CD4-positive, alpha-beta T cell (primary cell): ENCODE results near the gene GFER. TPM values are rescaled to one million over a fixed set of nuclear protein-coding genes. Genes with fewer than 3 reads are reported as not detected.
"Not testable (repeated sequence)": the region's sequence is repeated elsewhere in the genome, so short reads cannot be mapped to it uniquely, and the experiment has no call there.

Source experiments
- ATAC-seq: fragments of 200-7000 bp; cut with Tn5 transposase; one replicate; pipeline ENCODE4 v1.10.0; 2022; ENCODE audit warnings: mild to moderate bottlenecking; ENCODE audit not compliant: poor library complexity
- CTCF ChIA-PET: fragments of 350-600 bp; sonication (Branson Sonifier 250); formaldehyde crosslinking; loops from one replicate; lab custom pipeline; 2021; ENCODE audit warnings: antibody characterized with exemption, inconsistent platforms; lab: Charles Lee
- POLR2A ChIA-PET: fragments of 350-600 bp; sonication (Branson Sonifier 250); formaldehyde crosslinking; loops from one replicate; lab custom pipeline; 2021; ENCODE audit warnings: antibody characterized with exemption, inconsistent platforms; lab: Charles Lee
- DNase-seq, 14 experiments: peaks; one replicate each; pipeline ENCODE4 v3.0.0-alpha.2; 2013 to 2020; ENCODE audit warnings: mixed read lengths in 2 of 14
- H3K27ac ChIP-seq, 2 donors: one replicate each; pipeline versions ENCODE4 v1.5.1 to v1.7.0; 2013; ENCODE audit warnings: low read length in 2 of 2, low read depth in 1 of 2, mild to moderate bottlenecking in 1 of 2
- H3K27me3 ChIP-seq, 2 experiments: 1 replicate in 1 of 2; 2 replicates in 1 of 2; pipeline versions ENCODE4 v1.6.1 to v1.7.0; 2013; ENCODE audit warnings: low read length in 2 of 2, control low read depth in 1 of 2, mild to moderate bottlenecking in 1 of 2, moderate library complexity in 1 of 2; ENCODE audit not compliant: insufficient read depth in 2 of 2, control insufficient read depth in 1 of 2
- H3K36me3 ChIP-seq: one replicate; pipeline ENCODE4 v1.6.1; 2013; ENCODE audit warnings: low read length, control low read depth; ENCODE audit not compliant: insufficient read depth
- H3K4me1 ChIP-seq: one replicate; pipeline ENCODE4 v1.6.1; 2013; ENCODE audit warnings: low read length, control low read depth; ENCODE audit not compliant: insufficient read depth
- H3K4me3 ChIP-seq: one replicate; pipeline ENCODE4 v1.5.1; 2013; ENCODE audit warnings: mild to moderate bottlenecking, low read length, moderate library complexity
- H3K9me3 ChIP-seq, 2 experiments: 1 replicate in 1 of 2; 2 replicates in 1 of 2; pipeline versions ENCODE4 v1.6.1 to v1.7.0; 2013; ENCODE audit warnings: low read length in 2 of 2, mild to moderate bottlenecking in 2 of 2, control low read depth in 1 of 2, moderate library complexity in 1 of 2; ENCODE audit not compliant: control insufficient read depth in 1 of 2, insufficient read depth in 1 of 2
- H3K27ac Mint-ChIP-seq: one replicate; pipeline ENCODE4 v1.8.0; 2020; ENCODE audit warnings: mixed read lengths
- H3K27me3 Mint-ChIP-seq: one replicate; pipeline ENCODE4 v1.8.0; 2021; ENCODE audit warnings: mixed read lengths
- H3K36me3 Mint-ChIP-seq: one replicate; pipeline ENCODE4 v1.8.0; 2021; ENCODE audit warnings: low read depth, mixed read lengths
- H3K4me1 Mint-ChIP-seq: one replicate; pipeline ENCODE4 v1.8.0; 2021; ENCODE audit warnings: low read depth, mixed read lengths
- H3K4me3 Mint-ChIP-seq: one replicate; pipeline ENCODE4 v1.8.0; 2020; ENCODE audit warnings: mild to moderate bottlenecking, mixed read lengths
- H3K9me3 Mint-ChIP-seq: one replicate; pipeline ENCODE4 v1.8.0; 2020; ENCODE audit warnings: mixed read lengths
- intact Hi-C, 2 experiments: fragments of 100-400 bp; cut with DNase I in 1 of 2; cut with micrococcal nuclease in 1 of 2; formaldehyde crosslinking; loops; one replicate each; pipeline versions ENCODE4 v1.15.1 to v1.9.0; 2023 to 2025; cut with DNase I, micrococcal nuclease
- total RNA-seq, 174 experiments: library from RNA in 2 of 174; stranded (reverse) in 2 of 174; gene quantifications; one replicate each; pipeline ENCODE4 v1.2.3 and lab custom pipeline; 2021 to 2026
- TF ChIP-seq, protein P1 (sequence below): fragments of 200-600 bp; IDR thresholded peaks from one replicate; pipeline ENCODE4 v1.8.0; 2022; ENCODE audit warnings: antibody characterized with exemption, mild to moderate bottlenecking

Gene GFER
- total RNA-seq, 2 experiments from 2014 or later, result 14.5 TPM

DNA sequence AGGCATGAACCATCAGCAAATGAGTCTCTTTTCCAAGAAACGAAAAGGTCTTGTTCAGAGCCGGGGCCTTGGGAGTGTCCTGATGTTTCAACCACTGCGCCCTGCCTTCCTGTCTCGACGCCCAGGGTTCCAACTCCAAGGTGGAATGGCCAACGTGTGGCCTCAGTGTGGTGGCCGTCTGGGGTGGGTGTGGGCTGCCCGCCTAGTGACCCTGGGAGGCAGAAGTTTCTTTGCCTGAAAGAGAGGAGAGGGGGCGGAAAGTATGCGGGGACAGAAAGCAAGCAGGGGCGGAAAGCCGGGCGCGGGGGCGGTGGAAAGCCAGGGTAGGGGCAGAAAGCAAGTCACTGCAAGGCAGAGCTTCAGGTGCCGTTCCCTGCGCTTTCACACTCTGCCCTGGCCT lies 45.1 kb upstream of the GFER start:
- Mint-ChIP-seq H3K9me3 (no peaks in the 10 kb centered on the region), H3K27me3 (no peaks in the 10 kb centered on the region), H3K4me1 (peaks cover 11% of the 10 kb centered on the region), H3K27ac (no peak overlapping the region), H3K36me3 (peaks cover 13% of the 10 kb centered on the region), H3K4me3 (no peak overlapping the region)
- H3K4me1 ChIP-seq, result peaks cover 26% of the 10 kb centered on the region
- ChIA-PET CTCF (no interaction called here), POLR2A (interaction anchor here (2.0 kb wide), 1 partner anchor 23 kb away, joined by 4 read pairs; no protein-coding TSS in a partner anchor)
- no peak overlapping the region for H3K27ac ChIP-seq
- intact Hi-C loops, result no loop called here
- no peak overlapping the region for H3K4me3 ChIP-seq
- no peaks in the 10 kb centered on the region for H3K27me3 ChIP-seq
- no peak for DNase-seq
- TF ChIP-seq, protein P1, sequence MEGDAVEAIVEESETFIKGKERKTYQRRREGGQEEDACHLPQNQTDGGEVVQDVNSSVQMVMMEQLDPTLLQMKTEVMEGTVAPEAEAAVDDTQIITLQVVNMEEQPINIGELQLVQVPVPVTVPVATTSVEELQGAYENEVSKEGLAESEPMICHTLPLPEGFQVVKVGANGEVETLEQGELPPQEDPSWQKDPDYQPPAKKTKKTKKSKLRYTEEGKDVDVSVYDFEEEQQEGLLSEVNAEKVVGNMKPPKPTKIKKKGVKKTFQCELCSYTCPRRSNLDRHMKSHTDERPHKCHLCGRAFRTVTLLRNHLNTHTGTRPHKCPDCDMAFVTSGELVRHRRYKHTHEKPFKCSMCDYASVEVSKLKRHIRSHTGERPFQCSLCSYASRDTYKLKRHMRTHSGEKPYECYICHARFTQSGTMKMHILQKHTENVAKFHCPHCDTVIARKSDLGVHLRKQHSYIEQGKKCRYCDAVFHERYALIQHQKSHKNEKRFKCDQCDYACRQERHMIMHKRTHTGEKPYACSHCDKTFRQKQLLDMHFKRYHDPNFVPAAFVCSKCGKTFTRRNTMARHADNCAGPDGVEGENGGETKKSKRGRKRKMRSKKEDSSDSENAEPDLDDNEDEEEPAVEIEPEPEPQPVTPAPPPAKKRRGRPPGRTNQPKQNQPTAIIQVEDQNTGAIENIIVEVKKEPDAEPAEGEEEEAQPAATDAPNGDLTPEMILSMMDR, result no peak
- H3K36me3 ChIP-seq, result peaks cover 20% of the 10 kb centered on the region
- H3K9me3 ChIP-seq, result no peaks in the 10 kb centered on the region
- no peak for ATAC-seq

DNA sequence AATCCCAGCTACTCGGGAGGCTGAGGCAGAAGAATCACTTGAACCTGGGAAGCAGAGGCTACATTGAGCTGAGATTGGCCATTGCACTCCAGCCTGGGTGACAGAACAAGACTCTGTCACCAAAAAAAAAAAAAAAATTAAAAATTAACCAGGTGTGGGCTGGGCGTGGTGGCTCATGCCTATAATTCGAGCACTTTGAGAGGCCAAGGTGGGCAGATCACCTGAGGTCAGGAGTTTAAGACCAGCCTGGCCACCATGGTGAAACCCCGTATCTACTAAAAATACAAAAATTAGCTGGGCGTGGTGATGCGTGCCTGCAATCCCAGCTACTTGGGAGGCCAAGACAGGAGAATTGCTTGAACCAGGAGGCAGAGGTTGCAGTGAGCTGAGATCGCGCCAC lies 44.2 kb upstream of the GFER start:
- peaks cover 20% of the 10 kb centered on the region for H3K36me3 ChIP-seq
- H3K9me3 ChIP-seq, H3K27me3 Mint-ChIP-seq, CTCF ChIA-PET, ATAC-seq, H3K4me3 ChIP-seq, DNase-seq, H3K27ac Mint-ChIP-seq, H3K9me3 Mint-ChIP-seq, H3K27me3 ChIP-seq, H3K27ac ChIP-seq: not testable (repeated sequence)
- H3K4me3 Mint-ChIP-seq, result peak overlapping the region; percentile 11
- peaks cover 28% of the 10 kb centered on the region for H3K4me1 ChIP-seq
- peaks cover 13% of the 10 kb centered on the region for H3K36me3 Mint-ChIP-seq
- H3K4me1 Mint-ChIP-seq, result peaks cover 18% of the 10 kb centered on the region
- intact Hi-C loops, result loop anchor here (5.0 kb wide), 3 partner anchors 52 to 173 kb away; partner anchors contain the start of genes NUBP2 (in 1 of the 2) and SPSB3 (in 1 of the 2)
- POLR2A ChIA-PET, result interaction anchor here (0.6 to 2.0 kb wide), 2 partner anchors 22 to 580 kb away, joined by 3 to 4 read pairs; partner anchors contain the start of gene AMDHD2

DNA sequence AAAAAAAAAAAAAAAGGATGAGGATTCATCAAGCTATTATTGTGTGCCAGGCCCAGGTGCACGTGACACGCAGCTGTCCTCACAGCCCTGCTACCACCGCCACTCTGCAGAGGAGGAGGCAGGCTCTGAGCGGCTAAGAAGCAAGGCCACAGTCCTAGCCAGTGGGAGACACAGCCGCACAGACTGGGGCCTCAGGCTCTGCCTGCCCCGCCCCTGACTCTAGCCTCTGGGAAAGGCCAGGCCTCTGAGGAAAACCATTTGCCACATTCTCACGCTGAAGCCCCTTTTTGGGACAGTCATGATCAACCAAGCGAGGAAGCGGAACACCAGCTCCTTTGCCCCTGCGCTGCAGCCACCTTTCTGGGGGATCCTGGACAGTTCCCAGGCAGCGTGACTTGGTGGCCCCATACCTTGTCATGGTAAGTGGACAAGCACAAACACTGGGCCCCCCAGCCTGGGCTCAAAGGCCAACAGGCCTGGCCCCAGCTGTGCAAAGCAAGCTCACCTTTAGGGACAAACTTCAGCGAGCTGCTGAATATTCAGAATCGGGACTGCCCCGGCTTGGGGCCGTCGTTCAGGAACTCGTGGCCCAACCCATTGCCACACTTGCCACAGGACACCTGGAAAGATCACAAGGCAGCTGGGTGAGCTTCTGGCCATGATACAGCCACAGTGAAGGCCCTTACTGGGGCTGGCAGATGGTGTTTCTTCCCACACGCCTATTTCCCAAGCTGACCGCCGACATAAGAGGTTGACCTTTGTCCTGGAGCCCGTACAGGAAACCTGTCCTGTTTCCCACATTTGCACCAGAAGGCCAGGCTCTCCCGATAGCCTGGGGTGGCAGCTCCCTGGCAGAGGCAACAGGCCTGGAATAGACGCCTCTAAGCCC lies 43.5 kb upstream of the GFER start:
- Mint-ChIP-seq H3K36me3 (peaks cover 13% of the 10 kb centered on the region), H3K4me3 (no peak overlapping the region), H3K27ac (no peak overlapping the region), H3K27me3 (no peaks in the 10 kb centered on the region), H3K4me1 (peaks cover 18% of the 10 kb centered on the region), H3K9me3 (no peaks in the 10 kb centered on the region)
- H3K9me3 ChIP-seq, result no peaks in the 10 kb centered on the region
- H3K27ac ChIP-seq, result no peak overlapping the region
- ChIA-PET POLR2A (interaction anchor here (0.6 to 2.0 kb wide), 2 partner anchors 21 to 579 kb away, joined by 3 to 4 read pairs; partner anchors contain the start of gene AMDHD2), CTCF (no interaction called here)
- peaks cover 20% of the 10 kb centered on the region for H3K36me3 ChIP-seq
- no peak for DNase-seq
- H3K4me1 ChIP-seq, result peaks cover 28% of the 10 kb centered on the region
- no peak for ATAC-seq
- no peak overlapping the region for H3K4me3 ChIP-seq
- TF ChIP-seq, protein P1, result no peak
- H3K27me3 ChIP-seq, result no peaks in the 10 kb centered on the region
- intact Hi-C loops, result loop anchor here (5.0 kb wide), 3 partner anchors 52 to 173 kb away; partner anchors contain the start of genes NUBP2 (in 1 of the 2) and SPSB3 (in 1 of the 2)
